GM15510 (cell line): Measurements from ENCODE around the gene GABPB2.

Experiments used
- POLR2A ChIP-seq: IDR thresholded peaks from 3 replicates; pipeline ENCODE4 v1.6.1; 2011; ENCODE audit warnings: borderline replicate concordance; ENCODE audit not compliant: insufficient read length; ENCODE audit errors: extremely low read depth

The GABPB2 gene

GRCh38 chr1:151098126-151098525 lies 27.6 kb downstream of the GABPB2 start:
- TF ChIP-seq POLR2A, result no peak

- TF ChIP-seq POLR2A, result no peak
Observed at GRCh38 chr1:151104630-151105029, 34.1 kb downstream of the GABPB2 start.

- TF ChIP-seq POLR2A, result no peak
Observed at GRCh38 chr1:151106894-151107293, 36.3 kb downstream of the GABPB2 start.

GRCh38 chr1:151108331-151108730 lies 37.8 kb downstream of the GABPB2 start:
- TF ChIP-seq POLR2A, result no peak

- no peak for TF ChIP-seq POLR2A
Observed at GRCh38 chr1:151113877-151114276, 43.3 kb downstream of the GABPB2 start.

- no peak for TF ChIP-seq POLR2A
Observed at GRCh38 chr1:151124763-151125403, 54.3 kb downstream of the GABPB2 start.

GRCh38 chr1:151128800-151129199 lies 58.2 kb downstream of the GABPB2 start:
- no peak for TF ChIP-seq POLR2A

GRCh38 chr1:151130987-151131586 lies 60.5 kb downstream of the GABPB2 start:
- no peak for TF ChIP-seq POLR2A

GRCh38 chr1:151131701-151132334 lies 61.3 kb downstream of the GABPB2 start:
- TF ChIP-seq POLR2A, result no peak

- no peak for TF ChIP-seq POLR2A
Observed at GRCh38 chr1:151132335-151133017, 61.9 kb downstream of the GABPB2 start.

- TF ChIP-seq POLR2A, result no peak
Observed at GRCh38 chr1:151133018-151133806, 62.7 kb downstream of the GABPB2 start.

- TF ChIP-seq POLR2A, result no peak
Observed at GRCh38 chr1:151134396-151134795, 63.8 kb downstream of the GABPB2 start.

GRCh38 chr1:151134991-151135390 lies 64.4 kb downstream of the GABPB2 start:
- TF ChIP-seq POLR2A, result no peak
